Brain microvascular endothelial cell (primary cell): ENCODE measurements around the gene EPHA6.

Experiments used
- DNase-seq: peaks from one replicate; pipeline ENCODE4 v3.0.0-alpha.2; 2020
- H3K27ac ChIP-seq: fragments of 250-450 bp; sonication (Bioruptor Pico); 2 replicates; pipeline ENCODE4 v1.5.1; 2020; ENCODE audit warnings: mild to moderate bottlenecking, moderate library complexity
- H3K27me3 ChIP-seq: fragments of 250-450 bp; sonication (Bioruptor Pico); replicated peaks from 2 replicates; pipeline ENCODE4 v1.5.1; 2020; ENCODE audit warnings: mild to moderate bottlenecking
- H3K36me3 ChIP-seq: fragments of 250-450 bp; sonication (Bioruptor Pico); replicated peaks from 2 replicates; pipeline ENCODE4 v1.5.1; 2020; ENCODE audit warnings: mild to moderate bottlenecking
- H3K4me3 ChIP-seq: 2 replicates; pipeline ENCODE4 v1.5.1; 2011; ENCODE audit warnings: low read depth, mild to moderate bottlenecking, control low read depth, low read length, moderate library complexity
- in situ Hi-C: cut with HindIII; loops from 2 replicates; pipeline ENCODE4 v1.10.0; 2017; ENCODE audit warnings: low sequenced_read_pairs, low pct_ligation_motif_present
- TF ChIP-seq, protein P1 (sequence below): IDR thresholded peaks from 2 replicates; pipeline ENCODE4 v1.5.1; 2011; ENCODE audit warnings: low read depth, mild to moderate bottlenecking, moderate library complexity, low read length, control low read depth, inconsistent platforms; ENCODE audit errors: missing control alignments

EPHA6 gene

GRCh38 chr3:97277708-97278107 lies 463.3 kb downstream of the EPHA6 start:
- no peak for DNase-seq
- Histone ChIP-seq H3K27ac (no peak overlapping the region), H3K27me3 (no peaks in the 10 kb centered on the region), H3K4me3 (no peak overlapping the region), H3K36me3 (no peaks in the 10 kb centered on the region)
- TF ChIP-seq, protein P1, sequence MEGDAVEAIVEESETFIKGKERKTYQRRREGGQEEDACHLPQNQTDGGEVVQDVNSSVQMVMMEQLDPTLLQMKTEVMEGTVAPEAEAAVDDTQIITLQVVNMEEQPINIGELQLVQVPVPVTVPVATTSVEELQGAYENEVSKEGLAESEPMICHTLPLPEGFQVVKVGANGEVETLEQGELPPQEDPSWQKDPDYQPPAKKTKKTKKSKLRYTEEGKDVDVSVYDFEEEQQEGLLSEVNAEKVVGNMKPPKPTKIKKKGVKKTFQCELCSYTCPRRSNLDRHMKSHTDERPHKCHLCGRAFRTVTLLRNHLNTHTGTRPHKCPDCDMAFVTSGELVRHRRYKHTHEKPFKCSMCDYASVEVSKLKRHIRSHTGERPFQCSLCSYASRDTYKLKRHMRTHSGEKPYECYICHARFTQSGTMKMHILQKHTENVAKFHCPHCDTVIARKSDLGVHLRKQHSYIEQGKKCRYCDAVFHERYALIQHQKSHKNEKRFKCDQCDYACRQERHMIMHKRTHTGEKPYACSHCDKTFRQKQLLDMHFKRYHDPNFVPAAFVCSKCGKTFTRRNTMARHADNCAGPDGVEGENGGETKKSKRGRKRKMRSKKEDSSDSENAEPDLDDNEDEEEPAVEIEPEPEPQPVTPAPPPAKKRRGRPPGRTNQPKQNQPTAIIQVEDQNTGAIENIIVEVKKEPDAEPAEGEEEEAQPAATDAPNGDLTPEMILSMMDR, result no peak
- in situ Hi-C loops, result no loop called here

DNA sequence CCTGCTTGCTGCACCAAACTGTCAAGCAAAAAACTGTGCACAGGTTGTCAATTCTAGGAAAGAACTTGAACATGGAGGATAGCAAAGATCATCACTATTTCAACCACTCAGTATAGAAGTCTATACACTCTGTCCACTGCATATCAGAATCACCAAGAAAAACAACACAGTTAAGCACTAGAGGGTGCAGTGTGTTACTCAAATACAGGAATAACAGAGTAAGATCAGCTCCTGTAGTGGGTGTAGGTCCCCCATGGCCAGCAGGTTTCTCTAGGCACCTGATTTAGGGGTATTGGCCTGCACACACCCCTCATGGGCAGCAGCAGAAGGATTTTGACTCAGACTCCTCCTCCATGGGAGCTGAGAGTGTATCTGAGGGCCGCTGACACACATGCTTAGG lies 464.1 kb downstream of the EPHA6 start:
- in situ Hi-C loops, result no loop called here
- Histone ChIP-seq H3K4me3 (no peak overlapping the region), H3K27me3 (no peaks in the 10 kb centered on the region), H3K36me3 (no peaks in the 10 kb centered on the region), H3K27ac (no peak overlapping the region)
- no peak for DNase-seq
- TF ChIP-seq, protein P1, result no peak

DNA sequence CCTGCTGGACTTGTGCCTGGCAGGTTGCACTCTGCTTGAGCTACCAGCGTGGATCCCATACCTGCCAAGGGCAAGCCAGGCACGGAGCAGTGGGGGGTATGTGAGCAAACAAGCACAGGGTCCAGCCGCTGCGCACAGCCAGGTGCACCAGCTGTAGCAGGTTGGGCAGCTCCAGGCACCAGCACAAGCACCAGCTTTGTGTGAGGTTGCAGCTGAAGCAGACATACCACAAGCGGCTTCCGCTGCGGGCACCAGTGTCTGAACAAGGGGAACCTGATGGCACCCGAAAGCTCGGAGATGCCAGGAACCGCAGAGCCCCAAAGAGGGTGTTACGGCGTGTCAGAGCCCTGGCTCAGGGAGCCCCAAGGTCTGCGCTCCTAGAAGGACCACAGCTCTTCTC lies 477.5 kb downstream of the EPHA6 start:
- no peaks in the 10 kb centered on the region for H3K27me3 ChIP-seq

DNA sequence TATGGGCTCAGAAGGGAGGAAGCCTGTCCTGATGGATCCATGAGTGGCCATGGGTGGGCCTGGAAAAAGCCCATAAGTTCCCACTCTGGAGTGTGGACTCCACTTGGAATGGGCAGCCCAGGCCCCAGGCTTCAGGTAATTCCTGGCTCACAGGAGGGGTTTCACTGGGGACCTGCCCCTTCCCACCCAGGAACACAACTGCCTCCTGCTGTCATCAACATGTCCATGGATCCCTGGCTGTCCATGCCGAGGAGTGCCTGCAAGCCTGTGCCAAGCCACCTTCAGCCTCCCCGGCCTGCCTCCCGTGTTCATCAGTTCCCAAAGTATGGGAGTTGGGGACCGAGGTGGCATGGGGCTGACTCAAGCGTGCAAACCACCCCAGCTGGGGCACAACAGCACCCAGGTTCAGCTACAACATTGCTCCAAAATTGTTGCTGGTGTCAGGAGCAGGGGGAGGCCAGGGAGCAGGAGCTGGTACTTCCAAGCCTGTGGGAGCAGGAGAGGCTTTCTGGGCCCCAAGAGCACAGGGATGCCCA lies 479.3 kb downstream of the EPHA6 start:
- H3K27ac ChIP-seq, result no peak overlapping the region
- in situ Hi-C loops, result no loop called here
- no peaks in the 10 kb centered on the region for H3K36me3 ChIP-seq
- no peak overlapping the region for H3K4me3 ChIP-seq
- TF ChIP-seq, protein P1, result no peak
- no peaks in the 10 kb centered on the region for H3K27me3 ChIP-seq
- no peak for DNase-seq

More for the DNA sequence above, 477.5 kb downstream of the EPHA6 start:
- DNase-seq, result no peak
- Histone ChIP-seq H3K36me3 (no peaks in the 10 kb centered on the region), H3K4me3 (no peak overlapping the region), H3K27ac (no peak overlapping the region)
- TF ChIP-seq, protein P1, result no peak
- in situ Hi-C loops, result no loop called here

DNA sequence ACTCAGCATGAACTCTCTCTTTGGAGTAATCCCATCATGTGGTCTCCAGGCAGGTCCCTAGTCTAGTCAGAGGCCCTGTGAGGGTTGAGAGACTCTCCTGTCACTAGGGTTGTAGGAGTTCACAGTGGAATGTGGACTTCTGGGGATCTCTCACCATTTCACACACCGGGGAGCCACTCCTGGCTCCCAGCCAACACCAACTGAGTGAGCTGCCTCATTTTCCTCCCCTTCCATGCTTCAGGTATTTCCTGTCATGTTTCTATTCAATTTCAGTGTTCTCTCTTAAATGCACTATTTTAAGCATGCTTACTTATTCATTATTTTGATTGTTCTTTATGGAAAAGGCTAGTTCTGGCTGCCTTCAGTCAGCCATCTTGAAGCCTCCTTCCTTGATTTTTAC lies 482.6 kb downstream of the EPHA6 start:
- Histone ChIP-seq H3K27me3 (no peaks in the 10 kb centered on the region), H3K4me3 (no peak overlapping the region), H3K36me3 (no peaks in the 10 kb centered on the region), H3K27ac (no peak overlapping the region)
- DNase-seq, result no peak
- in situ Hi-C loops, result no loop called here
- TF ChIP-seq, protein P1, result no peak

- Histone ChIP-seq H3K27ac (no peak overlapping the region), H3K27me3 (no peaks in the 10 kb centered on the region), H3K4me3 (no peak overlapping the region), H3K36me3 (no peaks in the 10 kb centered on the region)
- no peak for DNase-seq
- in situ Hi-C loops, result no loop called here
- TF ChIP-seq, protein P1, result no peak
Observed at GRCh38 chr3:97301114-97301513, 486.7 kb downstream of the EPHA6 start.
